GM18519 (cell line): Measurements from ENCODE around the gene ADSS1.
"Not testable (repeated sequence)": the region's sequence is repeated elsewhere in the genome, so short reads cannot be mapped to it uniquely, and the experiment has no call there.

Experiments
- ATAC-seq: cut with Tn5 transposase; IDR thresholded peaks from one replicate; pipeline ENCODE4 v1.9.1; 2021; ENCODE audit warnings: mild to moderate bottlenecking, moderate library complexity; ENCODE audit not compliant: unreplicated experiment, low FRiP score

Gene ADSS1

DNA sequence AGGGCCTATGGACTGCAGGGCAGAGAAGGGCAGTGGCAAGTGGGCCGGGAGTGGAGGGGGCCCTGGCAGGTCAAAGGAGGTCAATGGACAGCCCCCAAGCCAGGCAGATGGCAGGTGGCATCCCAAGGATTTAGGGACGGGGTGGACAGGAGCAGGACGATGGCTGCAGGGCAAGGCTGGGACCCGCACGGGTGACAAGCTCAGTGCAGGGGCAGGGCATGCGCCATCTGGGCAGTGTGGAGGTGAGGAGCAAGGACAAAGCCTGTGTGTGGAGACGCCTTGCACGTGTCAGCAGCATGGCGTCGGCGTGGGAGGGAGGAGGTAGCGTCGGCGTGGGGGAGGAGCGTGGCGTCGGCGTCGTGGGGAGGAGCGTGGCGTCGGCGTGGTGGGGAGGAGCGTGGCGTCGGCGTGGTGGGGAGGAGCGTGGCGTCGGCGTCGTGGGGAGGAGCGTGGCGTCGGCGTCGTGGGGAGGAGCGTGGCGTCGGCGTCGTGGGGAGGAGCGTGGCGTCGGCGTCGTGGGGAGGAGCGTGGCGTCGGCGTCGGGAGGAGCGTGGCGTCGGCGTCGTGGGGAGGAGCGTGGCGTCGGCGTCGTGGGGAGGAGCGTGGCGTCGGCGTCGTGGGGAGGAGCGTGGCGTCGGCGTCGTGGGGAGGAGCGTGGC is 5.3 kb downstream of the ADSS1 start:
- not testable (repeated sequence) for ATAC-seq

DNA sequence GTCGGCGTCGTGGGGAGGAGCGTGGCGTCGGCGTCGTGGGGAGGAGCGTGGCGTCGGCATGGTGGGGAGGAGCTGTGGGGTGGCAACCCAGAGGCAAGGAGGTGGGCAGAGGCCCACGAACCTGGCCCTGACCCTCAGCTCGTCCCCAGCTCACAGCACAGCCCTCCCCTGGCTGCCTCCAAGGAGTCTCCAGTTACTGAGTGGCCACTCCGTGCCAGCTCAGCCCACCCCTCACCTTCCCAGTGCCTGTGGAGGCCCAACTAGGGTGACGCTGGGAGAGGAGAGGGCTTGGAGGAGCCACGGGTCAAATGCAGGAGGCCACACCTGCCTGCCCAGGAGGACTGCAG is 5.8 kb downstream of the ADSS1 start:
- ATAC-seq = no peak

DNA sequence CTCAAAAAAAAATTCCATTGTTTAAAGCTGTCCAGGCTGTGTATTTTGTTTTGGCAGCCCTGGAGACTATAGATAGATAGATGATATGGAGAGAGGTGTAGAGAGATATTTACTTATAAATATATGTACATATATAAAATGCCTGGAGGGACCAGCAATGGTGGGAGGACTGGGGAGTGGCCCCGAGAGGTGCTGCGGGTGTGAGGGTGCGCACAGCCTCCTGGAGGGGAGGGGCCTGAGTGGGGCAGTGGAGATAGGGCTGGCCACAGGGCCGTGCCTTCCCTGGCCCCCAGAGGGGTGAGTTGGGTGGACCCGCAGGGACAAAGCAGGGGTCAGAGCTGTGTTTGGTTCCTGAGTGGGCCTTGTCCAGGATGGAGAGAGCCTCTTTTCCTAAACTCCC is 6.5 kb downstream of the ADSS1 start:
- ATAC-seq = no peak

DNA sequence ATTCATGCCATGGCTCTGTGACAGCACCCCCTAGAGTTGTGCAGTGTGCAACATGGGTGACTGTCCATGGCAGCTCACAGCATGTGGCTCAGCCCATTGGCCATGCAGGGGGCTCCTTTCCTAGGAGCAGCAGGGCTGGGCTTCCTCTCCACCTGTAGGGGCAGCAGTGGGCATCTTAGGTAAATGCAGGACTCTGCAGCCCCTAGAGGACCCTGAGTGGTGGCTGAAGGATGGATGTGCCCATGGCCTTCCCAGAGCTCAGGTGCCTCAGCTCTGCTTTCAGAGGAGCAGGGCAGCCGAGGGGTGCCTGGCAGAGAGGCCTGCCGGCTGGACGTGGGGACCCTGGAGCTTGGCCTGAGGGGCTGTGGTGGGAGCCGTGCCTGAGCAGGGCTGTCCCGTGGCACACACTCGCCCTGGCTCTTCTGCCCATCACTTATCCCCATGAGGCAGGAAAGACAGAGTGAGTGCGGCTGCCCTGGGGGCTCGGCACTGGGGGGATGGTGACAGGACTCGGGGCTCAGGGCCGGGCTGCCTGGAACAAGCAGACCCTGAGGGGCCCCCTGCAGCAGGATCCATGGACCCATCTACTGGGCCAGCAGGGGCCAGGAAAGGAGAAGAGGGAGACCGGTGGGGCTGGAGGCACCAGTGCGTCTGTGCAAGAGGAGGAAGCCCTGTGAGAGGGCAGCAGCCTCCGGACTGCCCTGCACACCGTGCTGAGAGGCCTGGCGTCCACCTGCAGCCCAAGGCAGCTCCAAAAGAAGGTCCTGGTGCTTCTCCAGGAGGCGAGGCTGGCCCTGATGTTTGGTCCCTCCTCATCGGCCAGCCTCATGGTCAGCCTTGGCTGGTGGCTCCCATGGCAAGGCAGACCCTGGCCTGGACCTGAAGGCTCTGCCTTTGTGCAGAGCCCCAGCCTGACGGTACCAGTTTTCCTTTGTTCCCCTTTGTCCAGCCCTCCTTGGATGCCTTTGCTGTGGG is 7.6 kb downstream of the ADSS1 start:
- no peak for ATAC-seq

DNA sequence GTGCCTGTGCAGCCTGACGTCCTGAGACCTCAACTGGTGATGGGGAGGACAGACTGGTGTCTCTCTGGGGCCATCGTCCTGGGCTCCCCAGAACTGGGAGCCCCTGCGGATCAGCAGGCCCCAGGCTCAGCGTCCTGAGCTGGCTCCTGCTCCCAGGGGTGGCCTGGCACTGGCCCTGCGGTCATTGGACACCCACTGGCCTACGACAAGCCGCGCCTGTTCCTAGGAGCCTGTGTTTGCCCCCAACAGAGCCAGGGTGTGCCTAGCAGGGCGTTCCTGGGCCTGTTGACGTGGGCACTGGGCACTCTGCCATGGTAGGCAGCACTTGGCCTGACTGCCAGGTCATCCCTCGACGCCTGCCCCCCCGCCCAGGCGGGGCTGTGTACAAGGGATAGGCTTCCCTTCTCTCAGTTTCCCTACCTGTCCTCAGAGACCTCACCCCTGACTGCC is 8.4 kb downstream of the ADSS1 start:
- no peak for ATAC-seq

DNA sequence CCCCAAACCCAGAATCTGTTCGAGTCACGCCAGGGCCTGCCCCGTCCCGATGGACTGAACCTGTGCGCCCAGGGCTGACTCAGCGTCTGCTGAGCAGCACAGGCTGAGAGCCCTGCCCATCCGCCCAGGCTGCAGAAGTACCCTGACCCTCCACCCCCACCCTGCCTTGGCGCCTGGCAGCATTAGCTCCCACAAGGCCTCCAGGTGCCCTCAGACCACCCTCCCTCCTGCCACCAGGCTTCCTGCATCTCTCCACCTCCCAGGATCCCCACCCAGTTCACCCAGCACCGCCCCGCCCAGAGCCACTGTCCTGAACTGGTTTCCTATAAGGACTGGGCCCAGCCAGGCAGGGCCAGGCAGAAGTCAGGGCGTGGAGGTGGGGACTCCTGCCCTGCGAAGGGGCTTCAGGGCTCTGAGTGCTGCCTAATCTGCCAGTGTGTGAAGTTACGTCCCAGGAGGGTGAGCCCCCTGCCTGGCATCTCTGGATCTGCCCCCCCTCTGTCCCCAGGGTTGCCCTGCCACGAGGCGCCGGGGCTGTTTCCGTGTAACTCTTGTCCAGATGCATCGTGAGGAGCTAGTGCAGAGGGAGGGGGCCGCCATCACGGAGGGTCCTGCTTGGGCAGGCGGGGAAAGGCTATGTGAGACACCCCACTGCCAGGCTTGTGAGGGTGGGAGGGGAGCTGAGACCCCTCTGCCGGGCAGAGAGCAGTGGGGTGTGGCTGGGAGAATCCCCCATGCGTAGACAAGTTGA is 9.1 kb downstream of the ADSS1 start:
- no peak for ATAC-seq

DNA sequence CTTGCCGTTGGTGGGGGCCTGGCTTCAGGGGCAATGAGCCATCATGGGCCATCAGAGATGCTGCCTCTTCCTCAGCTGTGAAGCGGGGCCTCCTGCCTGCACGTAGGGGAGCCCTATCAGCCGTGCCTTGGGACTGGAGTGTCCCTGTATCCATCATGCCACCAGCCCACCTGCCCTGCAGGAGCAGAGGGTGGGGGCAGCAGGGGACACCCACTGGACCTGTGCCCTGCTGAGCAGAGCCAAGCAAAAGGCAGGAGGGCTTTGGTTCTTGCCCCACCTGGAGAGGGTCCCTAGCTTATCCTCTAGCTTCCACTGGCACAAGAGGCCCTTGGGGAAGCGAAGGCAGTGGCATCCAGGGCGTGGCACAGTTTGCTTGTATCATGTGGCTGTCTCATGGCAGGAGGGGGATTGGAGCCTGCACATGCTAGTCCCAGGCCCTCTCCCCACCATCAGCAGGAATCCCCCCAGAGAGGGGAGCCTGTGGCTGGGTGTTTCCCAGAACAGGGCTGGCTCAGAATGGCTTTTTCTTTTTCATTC is 10.1 kb downstream of the ADSS1 start:
- ATAC-seq = no peak

DNA sequence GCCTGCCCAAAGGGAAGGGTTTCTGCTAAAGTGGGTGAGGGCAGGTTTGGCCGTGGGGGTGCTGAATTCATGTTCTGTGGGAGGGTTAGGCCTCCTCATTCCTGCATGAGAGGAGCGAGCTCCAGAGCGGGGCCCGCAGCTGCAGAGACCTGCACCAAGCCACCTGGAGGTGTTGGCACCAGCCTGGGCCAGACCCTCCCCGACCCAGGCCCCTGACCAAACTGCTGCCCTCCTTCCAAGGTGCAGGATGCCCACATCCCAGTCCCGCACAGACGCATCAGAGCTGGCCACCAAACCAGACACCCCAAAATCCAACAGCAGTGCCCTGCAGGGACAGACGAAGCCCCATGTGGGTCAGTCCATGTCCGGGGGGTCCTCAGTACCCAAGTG is 10.6 kb downstream of the ADSS1 start:
- ATAC-seq = no peak

DNA sequence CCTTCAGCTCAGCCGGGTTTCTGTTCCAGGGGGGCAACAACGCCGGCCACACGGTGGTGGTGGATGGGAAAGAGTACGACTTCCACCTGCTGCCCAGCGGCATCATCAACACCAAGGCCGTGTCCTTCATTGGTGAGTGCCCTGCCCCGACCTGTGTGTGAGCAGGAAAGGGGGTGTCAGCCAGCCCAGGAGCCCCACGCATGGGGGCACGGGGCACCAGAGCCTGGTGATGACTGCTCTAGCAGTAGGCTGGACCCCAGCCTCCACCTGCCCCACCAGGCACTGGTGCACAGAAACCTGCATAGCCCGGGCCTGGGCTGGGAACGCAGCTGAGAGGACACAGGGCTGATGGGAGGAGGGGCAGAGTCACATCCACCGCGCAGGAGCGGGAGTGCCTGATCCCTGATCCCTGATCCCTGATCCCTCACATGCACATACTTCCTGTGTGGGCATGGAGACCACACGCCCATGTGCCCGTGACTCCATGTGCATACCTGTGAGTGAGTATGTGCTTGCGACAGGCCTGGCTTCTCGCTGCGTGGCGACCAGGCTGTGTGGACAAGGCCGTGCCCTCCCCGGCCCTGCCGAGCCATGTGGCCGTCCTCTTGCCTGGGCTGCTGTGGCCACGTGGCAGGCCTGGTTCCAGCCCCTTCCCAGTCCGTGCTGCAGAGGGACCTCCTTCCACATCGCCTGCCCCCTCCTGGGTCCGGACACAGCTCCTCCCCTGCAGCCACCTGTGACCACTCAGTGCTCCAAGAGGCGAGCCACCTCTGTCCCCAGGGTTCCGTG is 11.2 kb downstream of the ADSS1 start:
- ATAC-seq = no peak

DNA sequence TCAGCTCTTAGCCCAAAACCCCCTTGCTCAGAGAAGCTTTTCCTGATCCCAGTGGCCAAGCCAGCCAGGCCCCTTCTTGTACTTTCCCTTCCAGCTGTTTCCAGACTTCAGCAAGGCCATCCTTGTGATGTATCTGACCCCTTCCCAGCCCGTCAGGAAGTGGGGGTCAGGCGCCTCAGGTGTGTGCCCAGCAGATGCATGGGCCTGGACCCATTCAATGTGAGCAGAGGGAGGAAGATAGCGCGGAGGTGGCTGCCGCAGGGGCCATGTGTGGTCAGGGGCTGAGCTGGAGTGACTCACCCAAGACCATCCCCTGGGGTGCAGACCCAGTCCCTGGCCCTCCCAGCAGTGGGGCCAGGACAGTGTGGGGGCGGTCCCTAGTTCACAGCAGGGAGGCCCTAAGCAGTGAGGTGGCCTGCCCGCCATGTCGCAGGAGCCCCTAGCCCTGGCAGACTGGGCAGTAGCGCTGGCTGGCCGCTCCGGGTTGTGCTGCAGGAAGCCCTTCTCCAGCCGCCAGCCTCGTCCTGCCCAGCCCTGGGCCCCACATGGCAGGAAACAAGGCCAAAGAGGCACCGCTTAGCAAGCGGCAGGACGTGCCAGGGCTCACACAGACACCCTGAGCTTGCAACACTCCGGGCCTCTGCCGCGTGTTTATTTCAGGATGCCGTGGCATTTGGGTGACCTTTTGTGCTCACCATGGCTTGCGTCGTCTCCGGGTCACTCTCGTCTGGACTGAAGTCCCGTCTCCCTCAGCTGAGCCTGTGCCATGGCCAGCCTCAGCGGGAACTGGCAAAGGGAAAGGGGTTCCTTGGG is 12.0 kb downstream of the ADSS1 start:
- no peak for ATAC-seq

DNA sequence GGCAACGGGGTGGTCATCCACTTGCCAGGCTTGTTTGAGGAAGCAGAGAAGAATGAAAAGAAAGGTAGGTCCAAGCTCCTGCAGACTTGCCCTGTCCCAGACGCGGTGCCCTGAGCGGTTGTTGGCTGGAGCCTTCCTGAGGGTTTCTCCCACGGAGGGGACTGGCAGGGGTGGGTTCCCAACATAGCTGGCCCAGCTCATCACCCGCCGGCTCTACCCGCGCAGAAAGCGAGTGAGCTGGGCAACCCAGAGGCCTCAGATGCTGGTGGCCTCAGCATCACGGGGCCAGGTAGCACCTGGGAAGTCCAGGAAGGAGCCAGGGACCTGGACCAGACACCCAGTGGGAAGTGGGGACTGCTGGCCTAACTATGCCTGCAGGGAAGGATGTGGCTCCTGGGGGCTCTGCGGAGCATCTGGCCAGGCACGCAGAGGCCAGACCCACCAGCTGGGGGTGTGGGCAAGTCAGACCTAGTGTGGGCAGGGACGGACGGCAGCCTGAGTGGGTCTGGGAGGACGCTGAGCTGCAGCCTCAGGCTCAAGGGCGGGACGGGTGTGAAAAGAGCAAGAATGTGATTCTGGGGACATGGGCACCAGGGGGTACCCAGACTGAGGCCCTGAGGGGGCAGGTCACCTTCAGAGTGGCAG is 14.5 kb downstream of the ADSS1 start:
- ATAC-seq = no peak

DNA sequence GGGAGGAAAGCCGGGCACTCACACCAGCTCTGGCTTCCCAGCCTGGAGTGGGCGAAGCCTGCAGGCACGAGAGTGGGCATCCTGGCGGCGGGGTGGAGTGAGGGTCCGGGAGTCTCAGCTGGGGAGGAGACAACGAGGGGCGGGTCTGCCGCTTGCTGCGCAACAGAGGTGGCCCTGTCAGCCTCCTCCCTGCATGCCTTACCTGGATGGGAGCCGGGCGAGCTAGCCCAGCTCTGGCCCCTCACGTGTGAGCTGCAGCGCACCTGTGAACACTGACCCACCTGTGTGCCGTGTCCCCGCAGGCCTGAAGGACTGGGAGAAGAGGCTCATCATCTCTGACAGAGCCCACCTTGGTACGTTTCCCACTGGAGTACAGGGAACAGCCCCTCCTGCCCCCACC is 15.0 kb downstream of the ADSS1 start:
- ATAC-seq = no peak

DNA sequence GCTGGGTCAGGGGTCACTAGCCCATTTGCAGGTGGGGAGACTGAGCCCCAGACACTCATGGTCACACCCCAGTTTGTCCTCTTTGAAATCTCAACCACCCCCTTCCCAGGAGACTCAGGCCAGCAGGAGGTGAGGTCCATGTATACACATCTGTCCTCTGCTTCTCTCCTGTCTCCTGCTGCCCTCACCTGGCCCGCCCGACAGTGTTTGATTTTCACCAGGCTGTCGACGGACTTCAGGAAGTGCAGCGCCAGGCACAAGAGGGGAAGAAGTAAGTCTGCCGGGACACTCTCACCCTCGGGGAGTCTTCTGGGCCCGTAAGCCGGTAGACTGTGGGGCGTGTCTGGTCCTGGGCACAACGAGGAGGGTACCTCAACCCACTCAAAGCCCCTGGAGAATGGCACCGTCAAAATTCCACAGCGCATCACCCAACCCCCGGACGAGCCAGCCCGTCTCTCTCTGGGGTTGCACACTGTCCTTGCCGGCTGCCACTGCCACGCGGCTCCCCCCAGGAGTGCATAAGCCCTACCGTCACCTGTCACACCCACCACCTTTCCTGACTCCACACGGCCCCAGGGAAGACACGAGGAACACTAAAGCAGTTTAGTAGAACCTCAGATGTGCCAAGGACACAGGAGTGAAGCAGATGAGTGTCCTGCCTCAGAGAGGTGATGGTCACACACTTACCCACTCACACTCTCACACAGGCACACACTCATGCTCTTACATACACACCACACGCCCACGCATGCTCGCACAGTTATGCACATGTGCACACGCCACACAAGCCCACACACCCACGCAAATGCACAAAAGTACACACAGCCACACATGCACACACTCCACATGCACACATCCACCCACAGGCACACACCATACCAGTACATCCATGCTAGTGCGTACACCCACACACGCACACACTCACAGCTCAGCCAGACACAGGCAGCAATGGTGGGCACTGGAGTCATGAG is 15.8 kb downstream of the ADSS1 start:
- ATAC-seq = no peak

DNA sequence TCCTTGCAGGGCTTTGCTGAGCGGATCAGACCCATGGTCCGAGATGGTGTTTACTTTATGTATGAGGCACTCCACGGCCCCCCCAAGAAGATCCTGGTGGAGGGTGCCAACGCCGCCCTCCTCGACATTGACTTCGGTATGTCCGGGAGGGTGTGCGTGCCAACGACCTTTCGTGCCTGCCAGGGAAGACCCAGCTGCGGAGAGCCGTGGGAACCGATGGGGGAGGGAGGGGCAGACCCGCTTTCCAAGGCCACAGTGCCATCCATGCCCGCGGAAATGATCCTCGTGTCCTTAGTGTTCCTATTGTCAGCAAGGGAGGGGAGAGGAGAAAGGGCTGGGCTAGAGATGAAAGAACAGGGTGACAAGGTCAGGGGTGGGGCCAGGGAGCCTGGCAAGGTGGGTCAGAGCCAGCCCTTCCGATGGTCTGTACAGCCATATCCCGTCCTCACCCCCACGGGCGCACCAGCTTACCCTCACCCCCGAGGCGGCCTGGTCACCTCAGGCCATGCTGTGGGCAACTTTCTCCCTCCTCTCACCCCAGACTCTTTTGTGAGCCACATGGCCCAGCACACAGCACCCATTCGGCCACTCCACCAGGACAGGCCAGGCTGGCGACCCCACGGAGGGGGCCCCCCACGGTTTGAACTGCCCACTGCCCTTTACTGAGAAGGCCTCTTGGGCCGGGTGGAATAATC is 17.2 kb downstream of the ADSS1 start:
- no peak for ATAC-seq

DNA sequence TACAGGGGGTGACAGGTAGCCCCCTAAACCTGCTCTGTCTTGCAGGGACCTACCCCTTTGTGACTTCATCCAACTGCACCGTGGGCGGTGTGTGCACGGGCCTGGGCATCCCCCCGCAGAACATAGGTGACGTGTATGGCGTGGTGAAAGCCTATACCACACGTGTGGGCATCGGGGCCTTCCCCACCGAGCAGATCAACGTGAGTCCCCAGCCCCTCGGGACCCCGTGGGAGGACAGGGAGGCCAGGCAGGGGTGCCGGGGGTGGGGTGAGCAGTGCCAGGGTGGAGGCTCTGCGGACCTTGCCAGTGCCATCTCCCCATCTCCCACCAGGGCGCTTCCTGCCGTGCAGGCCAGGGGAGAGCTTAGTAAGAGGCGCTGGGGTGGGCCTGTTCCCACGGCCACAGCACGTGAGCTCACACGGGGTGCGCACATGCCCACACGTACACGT is 17.8 kb downstream of the ADSS1 start:
- ATAC-seq = no peak

DNA sequence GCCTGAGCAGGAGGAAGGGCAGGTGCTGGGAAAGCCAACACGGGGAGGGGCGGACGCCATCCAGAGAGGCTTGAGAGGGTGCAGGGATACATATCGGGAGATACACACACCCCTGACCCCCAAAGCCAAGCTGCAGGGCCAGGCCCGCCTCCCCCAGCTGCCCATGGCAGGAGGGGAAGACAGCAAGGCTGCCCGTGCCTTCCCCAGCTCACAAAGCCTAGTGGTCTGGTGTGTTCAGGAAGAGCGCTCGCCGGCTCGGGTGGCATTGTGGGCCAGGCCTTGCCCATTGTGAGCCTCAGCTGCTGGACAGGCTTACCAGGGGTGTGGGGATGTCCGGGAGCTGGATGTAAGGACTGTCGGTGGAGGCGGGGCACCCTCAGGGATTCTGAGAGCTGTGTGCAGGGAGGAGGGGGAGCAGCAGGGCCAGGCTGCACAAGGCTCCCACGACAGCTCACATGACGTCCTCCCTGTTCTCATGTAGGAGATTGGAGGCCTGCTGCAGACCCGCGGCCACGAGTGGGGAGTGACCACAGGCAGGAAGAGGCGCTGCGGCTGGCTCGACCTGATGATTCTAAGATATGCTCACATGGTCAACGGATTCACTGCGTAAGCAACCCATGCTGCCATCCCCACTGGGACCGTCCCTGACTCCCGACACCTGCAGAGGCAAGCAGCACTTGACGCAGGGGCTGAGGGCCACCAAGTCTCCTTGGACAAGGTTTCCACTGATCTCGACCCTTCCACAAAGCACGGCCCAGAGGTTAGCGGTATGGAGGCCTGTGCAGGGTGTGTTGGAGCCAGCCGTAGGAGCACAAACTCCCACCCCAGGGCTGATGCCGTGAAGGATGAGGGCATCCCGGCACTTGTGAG is 18.8 kb downstream of the ADSS1 start:
- ATAC-seq = no peak
